NCI-H69 (cell line): ENCODE results near the gene SPDYE6.
"Not testable (repeated sequence)": the region's sequence is repeated elsewhere in the genome, so short reads cannot be mapped to it uniquely, and the experiment has no call there.

Source experiments
- DNase-seq: peaks from one replicate; lab custom pipeline; 2025; lab: John Stamatoyannopoulos, UW

SPDYE6 gene

DNA sequence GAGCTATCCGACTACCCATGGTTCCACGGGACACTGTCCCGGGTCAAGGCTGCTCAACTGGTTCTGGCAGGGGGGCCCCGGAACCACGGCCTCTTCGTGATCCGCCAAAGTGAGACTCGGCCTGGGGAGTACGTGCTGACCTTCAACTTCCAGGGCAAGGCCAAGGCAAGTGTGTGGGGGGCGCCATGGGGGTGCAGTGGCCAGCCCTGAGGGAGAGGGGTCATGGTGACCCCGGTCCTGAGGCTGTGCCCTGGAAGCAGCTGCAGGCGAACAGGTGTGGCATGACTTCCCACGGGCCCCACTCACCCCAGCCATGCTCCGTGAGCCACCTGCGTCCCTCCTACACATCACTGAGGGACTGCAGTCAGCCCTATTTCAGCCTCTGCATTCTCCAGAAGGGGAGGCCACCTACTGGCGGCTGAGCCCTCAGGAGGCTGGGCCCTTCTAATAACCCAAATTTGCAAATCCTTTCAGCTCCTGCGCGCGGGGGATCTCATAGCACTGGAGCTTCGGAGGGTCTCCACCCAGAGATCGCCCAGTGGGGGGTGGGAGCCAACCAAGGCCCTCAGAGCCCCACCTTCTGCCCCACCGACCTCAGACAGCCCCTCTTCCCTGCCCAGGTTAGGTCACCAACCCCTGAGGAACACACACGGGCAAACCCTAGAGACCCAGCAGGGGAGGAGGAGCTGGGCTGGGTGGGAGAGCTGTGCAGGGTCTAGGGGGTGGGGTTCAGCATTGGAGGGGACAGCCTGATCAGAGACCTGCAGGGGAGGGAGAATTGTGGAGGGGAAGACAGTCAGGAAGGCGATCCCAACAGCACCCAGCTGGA is 38.8 kb downstream of the SPDYE6 start:
- DNase-seq: no peak

DNA sequence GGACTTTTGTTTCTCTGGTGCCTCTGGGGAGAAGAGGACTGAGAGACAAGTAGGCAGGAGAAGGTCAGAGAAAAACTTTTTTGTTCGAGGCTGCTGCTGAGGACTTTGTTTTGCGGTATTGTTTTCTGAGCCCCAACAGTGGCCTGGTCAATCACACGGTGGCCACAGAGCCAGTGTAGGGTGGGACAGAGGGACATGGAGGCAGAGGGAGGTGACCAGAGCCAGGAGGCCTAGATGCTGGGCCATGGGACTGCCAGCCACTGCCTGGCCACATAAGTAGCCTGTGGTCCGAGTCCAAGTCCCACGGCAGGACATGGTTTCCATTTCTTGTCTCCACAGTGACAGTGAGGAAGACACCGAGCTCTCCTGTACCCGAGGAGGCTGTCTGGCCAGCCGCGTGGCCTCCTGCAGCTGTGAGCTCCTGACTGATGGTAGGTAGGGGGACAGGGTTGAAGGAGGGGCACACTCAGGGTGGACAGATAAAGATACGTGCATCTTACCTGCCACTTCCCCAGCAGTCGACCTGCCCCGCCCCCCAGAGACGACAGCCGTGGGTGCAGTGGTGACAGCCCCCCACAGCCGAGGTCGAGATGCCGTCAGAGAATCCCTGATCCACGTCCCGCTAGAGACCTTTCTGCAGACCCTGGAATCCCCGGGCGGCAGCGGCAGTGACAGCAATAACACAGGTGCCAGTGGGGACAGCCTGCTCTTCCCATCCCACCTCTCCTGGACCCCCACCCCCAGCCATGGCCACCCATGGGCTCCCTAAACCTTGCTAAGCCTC is 42.1 kb downstream of the SPDYE6 start:
- no peak for DNase-seq

DNA sequence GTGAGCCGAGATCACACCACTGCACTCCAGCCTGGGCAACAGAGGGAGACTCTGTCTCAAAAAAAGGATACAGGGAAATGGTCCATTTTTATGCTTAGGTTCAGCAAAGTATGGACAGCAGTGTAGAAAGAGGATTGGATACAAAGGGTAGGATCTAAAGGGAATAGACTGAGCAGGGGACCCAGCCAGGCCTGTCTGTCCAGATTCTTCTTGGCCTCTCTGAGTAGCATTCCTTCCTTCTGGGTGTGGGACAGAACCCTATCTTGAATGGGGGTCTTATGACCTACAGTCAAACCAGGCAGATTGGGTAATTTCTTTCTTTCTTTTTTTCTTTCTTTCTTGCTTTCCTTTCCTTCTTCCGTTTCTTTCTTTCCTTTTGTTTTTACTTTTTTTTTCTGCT is 43.9 kb downstream of the SPDYE6 start:
- no peak for DNase-seq

DNA sequence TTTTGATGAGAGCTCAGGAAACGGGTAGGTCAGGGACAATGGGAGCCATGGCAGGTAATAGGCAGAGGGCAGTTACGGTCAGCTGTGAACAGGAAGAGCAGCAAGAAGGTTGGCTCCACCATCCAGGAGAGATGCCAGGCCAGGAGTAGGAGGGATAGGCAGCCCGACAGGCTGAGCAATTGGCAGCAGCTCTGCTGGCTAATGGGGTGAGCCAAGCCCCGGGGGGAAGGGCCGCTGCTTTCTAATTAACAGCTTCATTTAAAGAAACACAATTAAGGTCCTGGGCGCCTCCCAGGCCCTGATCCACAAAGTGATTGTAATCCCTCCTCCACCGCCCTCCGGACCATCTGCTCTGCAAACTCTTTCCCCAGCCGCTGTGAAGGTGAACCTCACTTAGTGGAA is 45.8 kb downstream of the SPDYE6 start:
- DNase-seq: peak; percentile 98

DNA sequence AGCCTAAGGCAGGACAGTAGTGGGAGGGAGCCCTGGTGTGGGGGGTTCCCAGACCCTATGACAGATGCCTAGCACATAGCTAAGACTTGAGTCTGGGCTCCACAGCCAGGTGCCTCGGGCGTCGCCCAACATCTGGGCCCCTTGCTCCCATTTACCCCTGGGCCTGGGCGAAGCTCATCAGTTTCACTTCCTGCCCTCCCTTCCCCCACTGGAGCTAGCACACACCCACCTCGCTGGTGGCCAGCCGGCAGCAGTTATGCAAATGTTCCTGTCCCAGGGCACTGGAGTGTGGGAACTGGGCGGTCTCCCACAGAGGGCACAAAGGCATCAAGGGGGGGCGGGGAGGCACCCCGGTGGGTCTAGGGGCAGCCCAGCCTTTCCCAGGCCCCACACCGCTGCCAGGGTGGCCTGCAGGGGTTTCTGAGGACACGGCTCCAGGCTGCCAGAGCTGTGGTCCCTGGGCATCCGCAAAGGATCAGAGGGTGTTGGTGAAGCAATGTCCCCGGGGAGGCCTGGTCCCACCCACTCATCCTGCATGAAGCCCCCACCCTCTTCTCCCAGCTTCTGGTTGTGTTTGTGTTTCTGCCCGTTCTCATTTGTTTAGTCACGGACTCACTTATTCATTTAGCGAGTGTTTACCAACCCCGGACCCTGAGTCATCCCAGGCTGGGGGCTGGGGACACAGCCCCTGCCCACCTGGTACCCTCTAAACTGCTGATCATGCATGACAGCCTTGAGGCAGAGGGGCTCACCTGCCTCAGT is 49.1 kb downstream of the SPDYE6 start:
- peak; percentile 94 for DNase-seq

DNA sequence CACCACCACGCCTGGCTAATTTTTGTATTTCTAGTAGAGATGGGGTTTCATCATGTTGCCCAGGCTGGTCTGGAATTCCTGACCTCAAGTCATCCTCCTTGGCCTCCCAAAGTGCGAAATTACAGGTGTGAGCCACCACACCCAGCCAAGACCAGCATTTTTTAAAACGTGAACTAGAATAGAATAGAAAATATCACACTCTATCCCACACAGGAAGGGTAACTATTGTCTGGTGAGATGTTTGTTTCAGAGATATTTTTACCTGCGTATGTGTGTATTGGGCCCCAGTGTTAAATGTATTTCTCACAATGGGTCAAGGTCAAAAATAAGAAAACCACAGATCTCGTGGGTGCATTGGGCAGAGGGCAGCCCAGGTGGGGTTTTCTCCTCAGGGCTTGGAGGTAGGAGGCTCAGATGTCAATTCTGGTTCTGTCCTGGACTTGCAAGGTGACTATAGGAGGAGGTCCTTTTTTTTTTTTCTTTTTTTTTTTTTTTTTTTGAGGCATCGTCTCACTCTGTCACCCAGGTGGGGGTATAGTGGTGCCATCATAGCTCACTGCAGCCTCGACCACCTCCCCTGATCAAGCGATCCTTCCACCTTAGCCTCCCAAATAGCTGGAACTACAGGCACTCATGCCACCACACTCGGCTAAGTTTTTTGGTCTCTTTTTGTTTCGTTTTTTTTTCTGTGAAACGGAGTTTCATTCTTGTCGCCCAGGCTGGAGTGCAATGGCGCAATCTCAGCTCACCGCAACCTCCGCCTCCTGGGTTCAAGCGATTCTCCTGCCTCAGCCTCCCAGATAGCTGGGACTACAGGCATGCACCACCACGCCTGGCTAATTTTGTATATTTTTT is 50.6 kb downstream of the SPDYE6 start:
- no peak for DNase-seq

DNA sequence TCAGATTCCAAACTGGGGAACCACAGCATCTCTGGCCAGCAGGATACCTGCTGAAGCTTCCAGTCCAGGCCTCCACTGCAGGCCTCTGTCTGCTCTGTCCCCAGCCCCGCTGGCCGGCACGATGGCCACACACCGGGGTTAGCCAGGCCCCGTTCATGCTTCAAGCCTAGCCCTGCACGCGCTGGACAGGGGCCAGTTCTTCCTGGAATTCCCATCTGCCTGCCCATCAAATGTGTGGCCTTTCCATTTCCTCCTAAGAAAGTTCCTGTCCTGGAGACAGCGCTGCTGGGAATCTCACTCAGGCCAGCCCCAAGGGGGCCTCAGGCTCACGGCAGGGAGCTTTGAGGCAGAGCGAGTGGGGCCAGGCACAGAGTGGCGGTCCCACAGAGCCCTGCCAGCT is 51.6 kb downstream of the SPDYE6 start:
- no peak for DNase-seq

DNA sequence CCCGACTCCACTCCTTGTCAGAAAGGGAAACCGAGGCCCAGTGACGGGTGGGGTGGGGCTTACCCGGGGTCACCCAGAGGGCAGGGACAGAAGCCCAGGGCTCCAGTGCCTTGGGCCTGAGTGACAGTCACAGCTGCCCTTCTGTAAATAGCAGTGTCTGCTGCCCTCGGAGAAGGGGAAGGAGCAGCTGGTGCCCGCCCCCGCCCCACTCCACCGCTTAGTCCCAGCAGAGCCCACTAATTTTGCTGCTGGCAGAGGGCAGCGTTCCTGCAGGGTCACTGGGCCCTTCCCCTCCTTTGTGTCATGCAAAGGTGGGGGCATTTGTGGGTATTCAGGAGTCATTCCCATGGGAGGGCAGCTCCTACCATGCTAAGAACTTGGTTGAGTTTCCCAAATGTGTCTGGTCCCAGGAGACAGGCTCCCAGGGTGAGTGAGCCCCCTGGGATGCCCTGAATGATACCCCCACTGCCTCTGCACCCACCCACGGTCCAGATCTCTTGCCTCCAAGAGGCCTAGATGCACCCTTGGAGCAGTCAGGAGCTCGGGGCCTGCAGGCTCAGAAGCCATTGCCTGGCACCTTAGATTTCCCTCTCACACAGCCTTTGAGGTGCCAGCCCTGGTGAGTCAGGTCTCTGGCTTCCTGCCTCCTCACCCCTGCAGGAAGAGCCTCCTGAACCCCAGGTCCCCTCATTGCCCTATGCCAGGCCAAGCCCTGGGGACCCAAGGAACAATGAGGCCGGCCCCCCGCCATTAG is 52.4 kb downstream of the SPDYE6 start:
- DNase-seq: peak; percentile 78

DNA sequence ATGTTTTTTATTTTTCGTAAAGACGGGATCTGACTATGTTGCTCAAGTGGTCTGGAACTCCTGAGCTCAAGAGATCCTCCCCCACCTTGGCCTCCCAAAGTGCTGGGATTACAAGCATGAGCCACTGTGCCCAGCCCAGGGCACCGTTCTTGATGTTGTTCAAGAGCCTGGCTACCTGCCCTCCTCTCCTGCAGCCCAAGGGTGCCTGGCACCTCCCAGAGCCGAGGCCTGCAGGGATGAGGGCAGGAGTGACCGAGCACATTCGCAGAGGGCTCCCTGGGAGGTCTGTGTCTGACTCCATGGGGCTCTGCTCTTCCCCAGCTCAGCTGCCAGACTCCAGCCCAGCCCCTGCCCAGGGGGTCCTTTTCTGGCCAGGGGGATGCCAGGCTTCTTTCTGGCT is 54.2 kb downstream of the SPDYE6 start:
- DNase-seq: no peak

DNA sequence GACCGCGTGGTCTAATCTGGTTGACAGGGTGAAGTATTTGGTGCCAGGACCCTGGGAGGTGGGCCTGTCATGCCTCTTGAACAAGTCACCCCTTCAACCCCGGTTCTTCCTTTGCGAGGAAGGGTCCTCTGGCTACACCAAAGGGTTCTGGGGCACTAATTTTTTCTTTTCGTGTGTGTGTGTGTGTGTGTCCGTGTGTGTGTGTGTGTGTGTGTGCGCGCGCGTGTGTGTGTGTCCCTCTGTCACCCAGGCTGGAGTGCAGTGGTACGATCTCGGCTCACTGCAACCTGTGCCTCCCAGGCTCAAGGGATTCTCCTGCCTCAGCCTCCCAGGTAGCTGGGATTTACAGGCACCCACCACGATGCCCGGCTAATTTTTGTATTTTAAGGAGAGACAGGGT is 54.9 kb downstream of the SPDYE6 start:
- not testable (repeated sequence) for DNase-seq

DNA sequence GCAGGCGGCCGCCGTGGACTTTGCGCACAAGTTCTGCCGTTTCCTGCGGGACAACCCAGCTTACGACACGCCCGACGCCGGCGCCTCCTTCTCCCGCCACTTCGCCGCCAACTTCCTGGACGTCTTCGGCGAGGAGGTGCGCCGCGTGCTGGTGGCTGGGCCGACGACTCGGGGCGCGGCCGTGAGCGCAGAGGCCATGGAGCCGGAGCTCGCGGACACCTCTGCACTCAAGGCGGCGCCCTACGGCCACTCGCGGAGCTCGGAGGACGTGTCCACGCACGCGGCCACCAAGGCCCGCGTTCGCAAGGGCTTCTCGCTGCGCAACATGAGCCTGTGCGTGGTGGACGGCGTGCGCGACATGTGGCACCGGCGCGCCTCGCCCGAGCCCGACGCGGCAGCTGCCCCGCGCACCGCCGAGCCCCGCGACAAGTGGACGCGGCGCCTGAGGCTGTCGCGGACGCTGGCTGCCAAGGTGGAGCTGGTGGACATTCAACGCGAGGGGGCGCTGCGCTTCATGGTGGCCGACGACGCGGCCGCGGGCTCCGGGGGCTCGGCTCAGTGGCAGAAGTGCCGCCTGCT is 55.5 kb downstream of the SPDYE6 start:
- no peak for DNase-seq

DNA sequence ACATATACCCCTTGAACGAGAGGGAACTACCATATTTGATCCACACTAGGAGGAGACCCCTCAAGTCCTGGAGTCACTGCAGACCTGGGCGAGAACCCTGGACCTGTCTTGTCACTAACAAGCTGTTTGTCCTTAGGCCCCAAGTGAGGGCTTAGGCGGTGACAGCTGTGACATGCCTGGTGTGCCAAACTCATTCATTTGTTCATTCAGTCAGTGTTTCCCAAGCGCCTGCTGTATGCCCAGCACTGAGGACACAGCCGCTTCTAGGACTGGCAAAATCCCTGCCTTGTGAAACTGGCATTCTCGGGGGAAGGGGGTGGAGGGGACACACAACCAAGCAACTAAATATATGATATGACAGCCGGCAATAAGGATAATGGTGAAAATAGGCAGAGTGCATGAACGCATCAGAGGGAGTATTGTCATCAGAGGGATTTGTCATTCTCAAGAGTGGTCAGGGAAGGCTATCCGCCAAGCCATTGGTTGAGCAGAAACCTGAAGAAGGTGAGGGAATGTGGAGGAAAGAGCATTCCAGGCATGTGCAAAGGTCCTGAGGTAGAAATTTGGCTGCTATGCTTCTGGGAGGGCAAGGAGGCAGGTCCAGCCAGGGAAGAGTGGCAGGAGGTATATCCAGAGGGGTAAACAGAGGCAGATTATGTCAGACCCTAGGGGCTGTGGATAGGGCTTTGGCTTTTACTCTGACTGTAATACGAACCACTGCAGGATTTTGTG is 58.6 kb downstream of the SPDYE6 start:
- DNase-seq: no peak

DNA sequence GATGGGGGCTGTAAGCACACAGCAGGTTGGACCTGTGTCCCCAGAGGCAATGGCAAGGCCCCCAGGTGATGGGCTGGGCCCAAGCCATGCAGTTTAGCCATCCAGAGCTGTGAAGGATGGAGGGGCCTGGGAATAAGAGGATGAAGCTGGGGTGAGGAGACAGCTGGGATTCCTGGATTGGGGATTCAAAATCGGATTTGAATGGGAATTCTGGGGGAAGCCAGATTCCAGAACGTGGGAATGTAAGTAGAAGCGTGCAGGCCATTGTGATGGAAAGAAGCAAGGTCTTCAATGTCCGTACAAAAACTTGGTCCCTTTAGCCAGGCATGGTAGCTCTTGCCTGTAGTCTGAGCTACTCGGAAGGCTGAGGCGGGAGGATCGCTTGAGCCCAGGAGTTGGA is 59.7 kb downstream of the SPDYE6 start:
- no peak for DNase-seq

DNA sequence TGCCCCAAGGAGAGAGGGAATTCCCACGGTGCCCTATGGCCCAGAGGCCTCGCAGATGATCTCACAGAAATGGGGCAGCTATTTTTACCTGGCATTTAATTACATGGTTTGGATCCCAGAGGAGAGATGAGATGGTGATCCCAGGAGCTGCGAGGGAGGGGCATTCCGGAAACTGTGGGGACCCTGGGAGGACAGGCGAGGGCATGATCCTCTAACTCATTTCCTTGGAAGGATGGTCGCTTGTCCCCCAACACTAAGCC is 60.1 kb downstream of the SPDYE6 start:
- DNase-seq: peak; percentile 37
